Measurements from ENCODE around the gene INTS11.

The INTS11 gene

GRCh38 chr1:1322418-1322817 lies 2.0 kb downstream of the INTS11 start:
- H3K36me3 ChIP-seq (ENCODE audit: control insufficient read depth, low read length), result peaks cover 51% of the 10 kb centered on the region
- no peak overlapping the region for H3K27ac ChIP-seq (ENCODE audit: low read depth, low read length)
- H3K4me3 ChIP-seq (ENCODE audit: low read length), result no peak overlapping the region
- H3F3A ChIP-seq (ENCODE audit: control insufficient read depth, insufficient read depth), result peaks cover 9% of the 10 kb centered on the region; the same call in 1 of the 2 replicates
- H3K4me1 ChIP-seq (ENCODE audit: control insufficient read depth, low read length), result peaks cover 26% of the 10 kb centered on the region
- no peak overlapping the region for H3K4me2 ChIP-seq (ENCODE audit: low read length)
- H3K9me3 ChIP-seq (ENCODE audit: control insufficient read depth, insufficient read depth, low read length), result no peaks in the 10 kb centered on the region
- TF ChIP-seq EZH2phosphoT487 (IDR thresholded peaks at IDR 0.05; ENCODE audit: borderline replicate concordance, low read length) (no peak), CTCF (IDR thresholded peaks at IDR 0.05; ENCODE audit: low read depth, low read length, poor library complexity, severe bottlenecking) (no peak)
- H3K79me2 ChIP-seq (ENCODE audit: control insufficient read depth, low read length), result peaks cover 67% of the 10 kb centered on the region
- H3K9me2 ChIP-seq (replicated peaks; ENCODE audit: control insufficient read depth, low read length), result no peaks in the 10 kb centered on the region
- peaks cover 18% of the 10 kb centered on the region for H4K20me1 ChIP-seq (ENCODE audit: control insufficient read depth, insufficient read depth, low read depth, low read length)
- H3K27me3 ChIP-seq (ENCODE audit: control insufficient read depth, low read length), result no peaks in the 10 kb centered on the region

GRCh38 chr1:1321477-1321876 lies 3.0 kb downstream of the INTS11 start:
- H4K20me1 ChIP-seq (ENCODE audit: control insufficient read depth, insufficient read depth, low read depth, low read length), result peaks cover 18% of the 10 kb centered on the region
- H3K79me2 ChIP-seq (ENCODE audit: control insufficient read depth, low read length), result peaks cover 66% of the 10 kb centered on the region
- no peak overlapping the region for H3K27ac ChIP-seq (ENCODE audit: low read depth, low read length)
- no peak overlapping the region for H3K4me2 ChIP-seq (ENCODE audit: low read length)
- peaks cover 26% of the 10 kb centered on the region for H3K4me1 ChIP-seq (ENCODE audit: control insufficient read depth, low read length)
- no peak overlapping the region for H3K4me3 ChIP-seq (ENCODE audit: low read length)
- H3K27me3 ChIP-seq (ENCODE audit: control insufficient read depth, low read length), result no peaks in the 10 kb centered on the region
- TF ChIP-seq EZH2phosphoT487 (IDR thresholded peaks at IDR 0.05; ENCODE audit: borderline replicate concordance, low read length) (no peak), CTCF (IDR thresholded peaks at IDR 0.05; ENCODE audit: low read depth, low read length, poor library complexity, severe bottlenecking) (no peak)
- no peaks in the 10 kb centered on the region for H3K9me2 ChIP-seq (replicated peaks; ENCODE audit: control insufficient read depth, low read length)
- no peaks in the 10 kb centered on the region for H3K9me3 ChIP-seq (ENCODE audit: control insufficient read depth, insufficient read depth, low read length)
- H3K36me3 ChIP-seq (ENCODE audit: control insufficient read depth, low read length), result peaks cover 53% of the 10 kb centered on the region
- peaks cover 9% of the 10 kb centered on the region; the same call in 1 of the 2 replicates for H3F3A ChIP-seq (ENCODE audit: control insufficient read depth, insufficient read depth)

- peaks cover 53% of the 10 kb centered on the region for H3K36me3 ChIP-seq (ENCODE audit: control insufficient read depth, low read length)
- no peak overlapping the region for H3K4me3 ChIP-seq (ENCODE audit: low read length)
- H3K27ac ChIP-seq (ENCODE audit: low read depth, low read length), result no peak overlapping the region
- H3K9me3 ChIP-seq (ENCODE audit: control insufficient read depth, insufficient read depth, low read length), result no peaks in the 10 kb centered on the region
- H4K20me1 ChIP-seq (ENCODE audit: control insufficient read depth, insufficient read depth, low read depth, low read length), result peaks cover 18% of the 10 kb centered on the region
- no peak overlapping the region for H3K4me2 ChIP-seq (ENCODE audit: low read length)
- H3K4me1 ChIP-seq (ENCODE audit: control insufficient read depth, low read length), result peaks cover 20% of the 10 kb centered on the region
- TF ChIP-seq CTCF (IDR thresholded peaks at IDR 0.05; ENCODE audit: low read depth, low read length, poor library complexity, severe bottlenecking) (no peak), EZH2phosphoT487 (IDR thresholded peaks at IDR 0.05; ENCODE audit: borderline replicate concordance, low read length) (no peak)
- no peaks in the 10 kb centered on the region for H3K9me2 ChIP-seq (replicated peaks; ENCODE audit: control insufficient read depth, low read length)
- H3F3A ChIP-seq (ENCODE audit: control insufficient read depth, insufficient read depth), result peaks cover 9% of the 10 kb centered on the region; the same call in 1 of the 2 replicates
- no peaks in the 10 kb centered on the region for H3K27me3 ChIP-seq (ENCODE audit: control insufficient read depth, low read length)
- peaks cover 60% of the 10 kb centered on the region for H3K79me2 ChIP-seq (ENCODE audit: control insufficient read depth, low read length)
Observed at GRCh38 chr1:1320666-1321448, 3.6 kb downstream of the INTS11 start.
